GM19025 (cell line): ENCODE measurements around the gene RBM47.
"Not testable (repeated sequence)": the region's sequence is repeated elsewhere in the genome, so short reads cannot be mapped to it uniquely, and the experiment has no call there.

Experiments used
- ATAC-seq: cut with Tn5 transposase; IDR thresholded peaks from one replicate; pipeline ENCODE4 v1.9.1; 2021; ENCODE audit warnings: mild to moderate bottlenecking, low read depth, moderate library complexity; ENCODE audit not compliant: unreplicated experiment

Gene RBM47

DNA sequence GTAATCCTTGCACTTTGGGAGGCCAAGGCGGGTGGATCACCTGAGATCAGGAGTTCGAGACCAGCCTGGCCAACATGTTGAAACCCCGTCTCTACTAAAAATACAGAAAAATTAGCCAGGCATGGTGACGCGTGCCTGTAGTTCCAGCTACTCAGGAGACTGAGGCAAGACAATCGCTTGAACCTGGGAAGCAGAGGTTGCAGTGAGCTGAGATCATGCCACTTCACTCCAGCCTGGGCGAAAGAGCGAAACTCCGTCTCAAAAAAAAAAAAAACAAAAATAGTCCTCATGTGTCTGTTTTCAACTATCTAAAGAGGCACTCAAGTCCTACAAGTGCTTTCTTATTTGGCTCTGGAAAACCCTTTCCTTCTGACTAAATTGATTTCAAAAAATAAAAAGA lies 237.4 kb downstream of the RBM47 start:
- ATAC-seq, result not testable (repeated sequence)

DNA sequence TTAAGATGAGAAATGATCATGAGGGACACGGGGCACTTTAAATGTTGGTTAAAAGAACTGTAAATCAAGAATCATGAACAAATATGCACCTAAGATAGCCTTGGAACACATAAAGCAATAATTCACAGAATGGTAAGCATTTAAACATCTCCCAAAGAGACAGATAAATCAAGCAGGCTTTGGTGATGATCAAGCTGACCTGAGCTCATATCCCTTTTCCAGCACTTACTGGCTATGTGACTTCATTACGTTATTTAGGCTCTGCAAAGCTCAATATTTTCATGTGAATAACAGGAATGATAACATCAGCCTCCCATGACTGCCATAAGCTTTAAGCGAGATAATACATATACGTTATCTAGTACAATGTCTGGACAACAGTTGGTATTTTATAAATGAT lies 239.7 kb downstream of the RBM47 start:
- ATAC-seq, result no peak

DNA sequence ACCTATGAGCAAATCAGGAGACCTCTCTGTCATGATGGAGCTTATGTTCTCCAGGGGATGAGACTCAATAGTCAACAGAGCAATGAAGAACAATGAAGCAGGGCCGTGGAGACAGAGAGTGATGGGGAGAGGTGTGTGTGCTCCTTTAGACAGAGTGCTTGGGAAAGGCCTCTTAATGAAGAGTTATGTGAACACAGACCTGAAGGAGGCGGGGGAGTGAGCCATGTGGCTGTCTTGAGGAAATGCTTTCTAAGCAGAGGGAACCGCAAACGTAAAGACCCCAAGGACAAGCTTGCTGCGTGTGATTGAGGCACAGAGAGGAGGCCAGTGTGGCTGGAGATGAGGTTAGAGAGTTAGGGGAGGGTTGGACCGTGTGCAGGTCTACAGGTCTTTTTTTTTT lies 241.4 kb downstream of the RBM47 start:
- no peak for ATAC-seq

DNA sequence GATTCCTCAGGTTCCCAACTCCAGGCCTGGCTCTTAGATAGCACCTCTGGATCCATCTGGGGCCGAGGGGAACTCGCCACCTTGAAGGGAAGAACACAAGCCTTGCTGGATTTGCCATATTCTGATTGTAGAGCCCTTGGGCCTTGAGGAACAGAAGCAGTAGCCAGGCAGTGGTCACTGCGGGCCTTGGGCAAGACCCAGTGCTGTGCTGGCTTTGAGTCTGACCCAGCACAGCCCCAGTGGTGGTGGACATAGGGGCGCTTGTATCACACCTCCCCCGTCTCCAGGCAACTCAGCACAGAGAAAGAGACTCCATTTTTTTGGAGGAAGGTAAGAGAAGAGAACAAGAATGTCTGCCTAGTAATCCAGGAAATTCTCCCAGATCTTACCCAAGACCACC lies 249.0 kb downstream of the RBM47 start:
- ATAC-seq, result no peak

DNA sequence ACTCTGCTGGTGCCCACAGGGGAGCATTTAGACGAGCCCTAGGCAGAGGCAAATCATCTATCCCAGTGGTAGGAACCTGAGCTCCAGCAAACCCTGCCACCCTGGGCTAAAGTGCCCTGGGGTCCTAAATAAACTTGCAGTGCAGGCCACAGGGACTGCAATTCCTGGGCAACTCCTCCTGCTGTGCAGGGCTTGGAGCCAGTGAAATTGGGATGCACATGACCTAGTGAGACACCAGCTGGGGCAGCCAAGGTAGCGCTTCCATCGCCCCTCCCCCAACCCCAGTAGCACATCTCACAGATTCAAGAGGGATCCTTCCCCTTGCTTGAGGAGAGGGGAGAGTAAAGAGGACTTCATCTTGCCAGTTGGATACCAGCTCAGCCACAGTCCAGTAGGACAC lies 250.4 kb downstream of the RBM47 start:
- ATAC-seq, result no peak

DNA sequence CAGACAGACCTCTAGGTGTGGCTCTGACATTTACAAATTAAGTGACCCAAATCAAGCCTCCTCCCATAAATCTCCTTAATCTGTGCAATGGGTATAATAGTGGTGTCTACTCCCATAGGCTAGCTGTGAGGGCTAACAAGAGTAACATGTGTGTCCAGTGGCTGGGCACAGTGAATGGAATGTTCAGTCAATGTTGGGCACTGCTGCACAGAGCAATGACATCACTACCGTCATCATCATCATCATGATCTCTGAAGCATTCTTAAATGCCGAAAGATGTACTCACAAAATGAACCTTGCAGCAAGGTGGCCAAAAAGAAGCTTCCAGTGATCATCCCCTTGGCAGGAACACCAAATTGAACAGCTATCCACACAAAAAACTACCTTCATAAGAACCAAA lies 251.0 kb downstream of the RBM47 start:
- no peak for ATAC-seq

DNA sequence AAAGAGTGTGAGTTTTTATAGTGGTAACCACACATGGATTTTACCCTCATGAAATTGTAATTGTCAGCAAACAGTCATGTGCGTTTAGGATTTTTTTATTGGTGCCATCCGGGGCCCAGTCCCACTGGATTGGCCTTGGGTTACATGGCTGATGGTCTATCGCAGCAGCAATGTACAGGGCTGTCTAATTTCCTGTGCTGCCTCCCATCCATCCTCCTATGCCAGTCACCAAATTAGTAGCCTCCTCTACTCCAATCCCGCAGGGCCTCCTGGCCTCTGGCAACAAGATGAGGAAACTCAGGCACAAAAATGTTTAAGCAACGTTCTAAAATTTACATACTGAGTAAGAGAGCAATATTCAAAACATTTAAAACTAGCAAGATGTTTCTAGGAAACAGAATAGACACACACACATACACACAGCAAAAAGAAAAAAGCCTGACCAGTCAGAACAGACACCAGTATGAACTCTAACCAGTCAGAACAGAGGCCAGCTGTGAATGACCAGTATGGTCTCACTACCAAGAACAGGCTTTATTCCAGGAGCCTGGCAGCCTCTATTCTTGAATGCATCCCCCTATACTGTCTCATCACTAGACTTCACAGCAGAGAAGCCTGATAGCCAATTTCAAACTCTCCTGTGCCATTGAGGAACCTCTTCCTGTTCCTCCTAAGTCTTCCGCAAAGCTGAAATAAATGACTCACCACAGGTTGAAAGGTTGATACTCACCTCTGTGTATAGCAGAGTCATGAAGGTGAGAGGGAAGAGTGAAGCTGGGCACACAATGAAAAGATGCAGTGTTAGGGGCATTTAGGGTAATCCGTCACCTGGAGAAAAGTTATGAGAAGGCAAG lies 251.9 kb downstream of the RBM47 start:
- ATAC-seq, result no peak

DNA sequence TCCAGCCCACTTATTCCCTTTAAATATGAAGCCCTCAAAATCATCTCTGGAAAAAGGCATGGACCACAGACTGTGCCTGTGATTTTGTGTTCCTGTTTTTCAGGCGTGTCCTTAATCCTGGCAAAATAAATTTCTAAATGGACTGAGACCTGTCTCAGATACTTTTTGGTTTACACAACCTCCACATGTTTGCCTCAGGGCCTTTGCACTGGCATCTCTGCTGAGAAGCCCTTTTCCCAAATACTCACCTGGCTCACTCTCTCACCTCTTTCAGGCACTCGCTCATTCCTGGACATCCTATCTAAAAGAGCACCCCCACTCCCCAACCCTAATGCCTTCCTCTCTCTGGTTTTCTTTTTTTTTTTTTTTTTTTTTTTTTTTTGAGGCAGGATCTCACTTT lies 254.0 kb downstream of the RBM47 start:
- no peak for ATAC-seq

DNA sequence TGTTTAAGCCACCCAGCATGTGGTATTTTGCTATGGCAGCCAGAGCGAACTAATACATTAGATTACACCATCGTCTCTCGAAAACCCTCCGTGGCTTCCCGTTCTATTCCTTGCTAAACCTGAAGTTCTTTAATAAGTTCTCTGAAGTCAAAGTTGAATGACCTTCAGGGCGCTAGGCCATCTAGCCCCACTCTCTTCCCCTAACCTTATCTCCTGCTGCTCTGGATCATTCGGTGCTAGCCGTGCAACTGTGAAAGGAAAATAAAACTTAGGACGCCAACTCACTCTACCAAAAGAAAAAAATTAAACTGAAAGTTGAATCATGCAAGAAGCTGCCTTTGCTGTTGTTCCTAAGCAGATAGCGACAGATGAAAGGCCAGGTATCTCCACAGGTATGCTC lies 254.6 kb downstream of the RBM47 start:
- ATAC-seq, result no peak

DNA sequence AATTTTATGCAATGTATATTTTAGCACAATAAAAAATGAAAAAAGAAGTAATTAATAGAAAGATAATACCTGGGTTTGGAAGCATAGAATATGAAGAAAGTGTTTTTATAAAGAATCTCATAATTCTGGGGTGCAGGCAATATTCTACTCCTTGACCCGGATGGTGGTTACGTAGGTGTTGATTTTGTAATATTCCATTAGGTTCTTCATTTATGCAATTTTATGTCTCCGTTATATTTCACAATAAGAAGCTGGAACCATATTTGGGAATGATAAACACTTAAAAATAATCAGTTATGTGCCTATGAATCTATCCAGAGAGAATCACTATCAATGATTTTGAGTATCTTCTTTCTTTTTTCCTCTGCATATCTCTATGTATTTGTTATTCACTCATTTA lies 256.0 kb downstream of the RBM47 start:
- ATAC-seq, result no peak
